ENCODE results near the gene MZF1. TPM values are rescaled to one million over a fixed set of nuclear protein-coding genes. Genes with fewer than 3 reads are reported as not detected.

The MZF1 gene
- total and polyA plus RNA-seq, 4 donors = 6.3 to 81.5 (median 24.8) TPM

- no peaks in the 10 kb centered on the region for H3K27me3 ChIP-seq (ENCODE audit: control insufficient read depth in 1 of 2, insufficient read depth in 2 of 2, low read length in 1 of 2)
- no peaks in the 10 kb centered on the region for H3K4me1 ChIP-seq (ENCODE audit: control insufficient read depth in 1 of 2, insufficient read depth in 2 of 2, low read length in 2 of 2)
- H3K9me3 ChIP-seq (ENCODE audit: control insufficient read depth, low read length) = no peaks in the 10 kb centered on the region
- no peak for ATAC-seq (ENCODE audit: low FRiP score)
- intact Hi-C loops (cut with DNase I) = no loop called here
- no peak overlapping the region for H3K4me3 ChIP-seq (ENCODE audit: low read length in 2 of 2)
- no peak overlapping the region for H3K27ac ChIP-seq (ENCODE audit: low read depth in 1 of 2, low read length in 2 of 2)
- DNase-seq = peak; percentile 49 to 64
- 92 to 95% methylated on average over 8 of the region's 8 CpGs for WGBS, 2 donors
- no peaks in the 10 kb centered on the region for H3K36me3 ChIP-seq (ENCODE audit: control insufficient read depth in 1 of 2, insufficient read depth in 2 of 2, low read length in 1 of 2)
Measured at GRCh38 chr19:58571575-58571947, 1.6 kb downstream of the MZF1 start.

GRCh38 chr19:58570770-58571574, 2.2 kb downstream of the MZF1 start:
- intact Hi-C loops (cut with DNase I) = no loop called here
- no peaks in the 10 kb centered on the region for H3K27me3 ChIP-seq (ENCODE audit: control insufficient read depth in 1 of 2, insufficient read depth in 2 of 2, low read length in 1 of 2)
- H3K9me3 ChIP-seq (ENCODE audit: control insufficient read depth, low read length) = no peaks in the 10 kb centered on the region
- H3K36me3 ChIP-seq (ENCODE audit: control insufficient read depth in 1 of 2, insufficient read depth in 2 of 2, low read length in 1 of 2) = no peaks in the 10 kb centered on the region
- no peak for ATAC-seq (ENCODE audit: low FRiP score)
- no peak overlapping the region for H3K27ac ChIP-seq (ENCODE audit: low read depth in 1 of 2, low read length in 2 of 2)
- H3K4me3 ChIP-seq (ENCODE audit: low read length in 2 of 2) = no peak overlapping the region
- WGBS, 2 donors = 91 to 92% methylated on average over 25 of the region's 25 CpGs
- peak; percentile 51 to 74 for DNase-seq
- H3K4me1 ChIP-seq (ENCODE audit: control insufficient read depth in 1 of 2, insufficient read depth in 2 of 2, low read length in 2 of 2) = no peaks in the 10 kb centered on the region

GRCh38 chr19:58569943-58570670, 3.0 kb downstream of the MZF1 start:
- H3K4me3 ChIP-seq (ENCODE audit: low read length in 2 of 2) = no peak overlapping the region
- 82 to 86% methylated on average over 8 of the region's 8 CpGs for WGBS, 2 donors
- DNase-seq (peak; percentile 37 to 51), ATAC-seq (ENCODE audit: low FRiP score) (no peak)
- H3K9me3 ChIP-seq (ENCODE audit: control insufficient read depth, low read length) = no peaks in the 10 kb centered on the region
- no peak overlapping the region for H3K27ac ChIP-seq (ENCODE audit: low read depth in 1 of 2, low read length in 2 of 2)
- H3K27me3 ChIP-seq (ENCODE audit: control insufficient read depth in 1 of 2, insufficient read depth in 2 of 2, low read length in 1 of 2) = no peaks in the 10 kb centered on the region
- H3K36me3 ChIP-seq (ENCODE audit: control insufficient read depth in 1 of 2, insufficient read depth in 2 of 2, low read length in 1 of 2) = no peaks in the 10 kb centered on the region
- intact Hi-C loops (cut with DNase I) = no loop called here
- H3K4me1 ChIP-seq (ENCODE audit: control insufficient read depth in 1 of 2, insufficient read depth in 2 of 2, low read length in 2 of 2) = no peaks in the 10 kb centered on the region

GRCh38 chr19:58569191-58569942, 3.8 kb downstream of the MZF1 start:
- ATAC-seq (ENCODE audit: low FRiP score) = no peak
- DNase-seq = peak; percentile 41 to 55
- Histone ChIP-seq H3K9me3 (ENCODE audit: control insufficient read depth, low read length) (no peaks in the 10 kb centered on the region), H3K4me3 (ENCODE audit: low read length in 2 of 2) (no peak overlapping the region), H3K27me3 (ENCODE audit: control insufficient read depth in 1 of 2, insufficient read depth in 2 of 2, low read length in 1 of 2) (no peaks in the 10 kb centered on the region), H3K36me3 (ENCODE audit: control insufficient read depth in 1 of 2, insufficient read depth in 2 of 2, low read length in 1 of 2) (no peaks in the 10 kb centered on the region), H3K4me1 (ENCODE audit: control insufficient read depth in 1 of 2, insufficient read depth in 2 of 2, low read length in 2 of 2) (no peaks in the 10 kb centered on the region), H3K27ac (ENCODE audit: low read depth in 1 of 2, low read length in 2 of 2) (no peak overlapping the region)
- intact Hi-C loops (cut with DNase I) = no loop called here
- 92 to 94% methylated on average over 6 of the region's 6 CpGs for WGBS, 2 donors

- Histone ChIP-seq H3K36me3 (ENCODE audit: control insufficient read depth in 1 of 2, insufficient read depth in 2 of 2, low read length in 1 of 2) (no peaks in the 10 kb centered on the region), H3K27me3 (ENCODE audit: control insufficient read depth in 1 of 2, insufficient read depth in 2 of 2, low read length in 1 of 2) (no peaks in the 10 kb centered on the region), H3K9me3 (ENCODE audit: control insufficient read depth, low read length) (no peaks in the 10 kb centered on the region), H3K4me3 (ENCODE audit: low read length in 2 of 2) (no peak overlapping the region), H3K4me1 (ENCODE audit: control insufficient read depth in 1 of 2, insufficient read depth in 2 of 2, low read length in 2 of 2) (no peaks in the 10 kb centered on the region), H3K27ac (ENCODE audit: low read depth in 1 of 2, low read length in 2 of 2) (no peak overlapping the region)
- intact Hi-C loops (cut with DNase I) = no loop called here
- WGBS, 2 donors = 92 to 93% methylated on average over 4 of the region's 4 CpGs
- DNase-seq (peak; percentile 17 to 32), ATAC-seq (ENCODE audit: low FRiP score) (no peak)
Measured at GRCh38 chr19:58568453-58569130, 4.5 kb downstream of the MZF1 start.

- ATAC-seq (ENCODE audit: low FRiP score) = no peak
- no peaks in the 10 kb centered on the region for H3K36me3 ChIP-seq (ENCODE audit: control insufficient read depth in 1 of 2, insufficient read depth in 2 of 2, low read length in 1 of 2)
- H3K9me3 ChIP-seq (ENCODE audit: control insufficient read depth, low read length) = no peaks in the 10 kb centered on the region
- peak; percentile 21 to 24 for DNase-seq
- H3K4me3 ChIP-seq (ENCODE audit: low read length in 2 of 2) = no peak overlapping the region
- H3K27ac ChIP-seq (ENCODE audit: low read depth in 1 of 2, low read length in 2 of 2) = no peak overlapping the region
- no peaks in the 10 kb centered on the region for H3K4me1 ChIP-seq (ENCODE audit: control insufficient read depth in 1 of 2, insufficient read depth in 2 of 2, low read length in 2 of 2)
- H3K27me3 ChIP-seq (ENCODE audit: control insufficient read depth in 1 of 2, insufficient read depth in 2 of 2, low read length in 1 of 2) = no peaks in the 10 kb centered on the region
- 92 to 94% methylated on average over 5 of the region's 5 CpGs for WGBS, 2 donors
- intact Hi-C loops (cut with DNase I) = no loop called here
Measured at GRCh38 chr19:58566989-58567388, 6.1 kb downstream of the MZF1 start.

GRCh38 chr19:58563823-58564222, 9.3 kb downstream of the MZF1 start:
- Histone ChIP-seq H3K27me3 (ENCODE audit: control insufficient read depth in 1 of 2, insufficient read depth in 2 of 2, low read length in 1 of 2) (no peaks in the 10 kb centered on the region), H3K4me1 (ENCODE audit: control insufficient read depth in 1 of 2, insufficient read depth in 2 of 2, low read length in 2 of 2) (no peaks in the 10 kb centered on the region), H3K4me3 (ENCODE audit: low read length in 2 of 2) (no peak overlapping the region), H3K36me3 (ENCODE audit: control insufficient read depth in 1 of 2, insufficient read depth in 2 of 2, low read length in 1 of 2) (no peaks in the 10 kb centered on the region), H3K27ac (ENCODE audit: low read depth in 1 of 2, low read length in 2 of 2) (no peak overlapping the region), H3K9me3 (ENCODE audit: control insufficient read depth, low read length) (no peaks in the 10 kb centered on the region)
- ATAC-seq (ENCODE audit: low FRiP score) = no peak
- WGBS, 2 donors = 74 to 76% methylated on average over 6 of the region's 6 CpGs
- DNase-seq = no peak
- intact Hi-C loops (cut with DNase I) = no loop called here

- Histone ChIP-seq H3K4me3 (ENCODE audit: low read length in 2 of 2) (no peak overlapping the region), H3K4me1 (ENCODE audit: control insufficient read depth in 1 of 2, insufficient read depth in 2 of 2, low read length in 2 of 2) (no peaks in the 10 kb centered on the region), H3K27ac (ENCODE audit: low read depth in 1 of 2, low read length in 2 of 2) (no peak overlapping the region), H3K27me3 (ENCODE audit: control insufficient read depth in 1 of 2, insufficient read depth in 2 of 2, low read length in 1 of 2) (no peaks in the 10 kb centered on the region), H3K9me3 (ENCODE audit: control insufficient read depth, low read length) (no peaks in the 10 kb centered on the region), H3K36me3 (ENCODE audit: control insufficient read depth in 1 of 2, insufficient read depth in 2 of 2, low read length in 1 of 2) (no peaks in the 10 kb centered on the region)
- 5% methylated on average over 33 to 40 of the region's 40 CpGs for WGBS, 2 donors
- ATAC-seq (ENCODE audit: low FRiP score) (no peak), DNase-seq (peak in 1 of 2 donors; percentile 81)
- intact Hi-C loops (cut with DNase I) = no loop called here
Measured at GRCh38 chr19:58563034-58563573, 10.0 kb downstream of the MZF1 start.

All from aorta (tissue), 5 donors.